GM12865 (cell line): ENCODE data around the gene CTXND1.

Experiments used
- DNase-seq: peaks from one replicate; pipeline ENCODE4 v3.0.0; 2010; ENCODE audit warnings: low read depth
- H3K4me3 ChIP-seq: 2 replicates; pipeline ENCODE4 v1.5.1; 2011; ENCODE audit warnings: mild to moderate bottlenecking, low read depth, low read length, control low read depth
- CTCF ChIP-seq: IDR thresholded peaks from 2 replicates; pipeline ENCODE4 v1.5.1; 2011; ENCODE audit warnings: low read length, control low read depth, low read depth, inconsistent platforms; ENCODE audit not compliant: insufficient read depth; ENCODE audit errors: missing control alignments

CTXND1 gene

GRCh38 chr15:80228959-80229610 lies 22.9 kb downstream of the CTXND1 start:
- no peak overlapping the region for H3K4me3 ChIP-seq
- TF ChIP-seq CTCF, result no peak
- DNase-seq, result no peak

GRCh38 chr15:80219955-80220354 lies 32.1 kb downstream of the CTXND1 start:
- no peak for DNase-seq

GRCh38 chr15:80217327-80217900 lies 34.6 kb downstream of the CTXND1 start:
- DNase-seq, result no peak
- H3K4me3 ChIP-seq, result no peak overlapping the region
- TF ChIP-seq CTCF, result no peak

More at GRCh38 chr15:80219955-80220354, 32.1 kb downstream of the CTXND1 start:
- no peak for TF ChIP-seq CTCF
- no peak overlapping the region for H3K4me3 ChIP-seq

GRCh38 chr15:80216911-80217310 lies 35.1 kb downstream of the CTXND1 start:
- no peak for TF ChIP-seq CTCF
- H3K4me3 ChIP-seq, result no peak overlapping the region
- no peak for DNase-seq

GRCh38 chr15:80216141-80216540 lies 35.9 kb downstream of the CTXND1 start:
- H3K4me3 ChIP-seq, result no peak overlapping the region
- DNase-seq, result no peak
- no peak for TF ChIP-seq CTCF

- TF ChIP-seq CTCF, result no peak
- DNase-seq, result no peak
- H3K4me3 ChIP-seq, result no peak overlapping the region
These were observed 37.1 kb downstream of the CTXND1 start for GRCh38 chr15:80214910-80215309.

- no peak overlapping the region for H3K4me3 ChIP-seq
- no peak for DNase-seq
- TF ChIP-seq CTCF, result no peak
These were observed 40.0 kb downstream of the CTXND1 start for GRCh38 chr15:80211976-80212375.
